Cortex of kidney (tissue), 1 donor: ENCODE measurements around the gene IL17C.
"Not testable (repeated sequence)": the region's sequence is repeated elsewhere in the genome, so short reads cannot be mapped to it uniquely, and the experiment has no call there.

Source experiments
- DNase-seq: peaks from one replicate; lab custom pipeline; 2025; lab: John Stamatoyannopoulos, UW

IL17C gene

DNA sequence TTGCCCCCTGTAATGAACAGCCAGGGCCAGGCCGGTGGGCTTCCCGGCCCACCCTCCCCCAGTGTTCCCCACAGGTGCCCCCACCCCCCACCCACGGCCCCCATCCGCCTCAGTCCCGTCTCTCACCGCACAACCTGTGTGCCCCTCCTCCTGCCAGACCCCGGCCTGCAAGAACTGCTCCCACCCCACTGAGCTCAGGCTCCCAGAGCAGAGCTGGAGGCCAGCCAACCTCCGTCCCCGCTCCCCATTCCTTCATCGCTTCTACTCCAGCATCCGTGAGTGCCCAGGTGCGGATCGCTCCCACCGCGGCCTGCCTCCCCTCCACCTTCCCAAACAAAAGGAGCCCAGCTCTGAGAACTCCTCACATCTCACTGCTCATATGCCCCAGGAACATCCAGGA, 20.3 kb downstream of the IL17C start:
- DNase-seq: no peak

DNA sequence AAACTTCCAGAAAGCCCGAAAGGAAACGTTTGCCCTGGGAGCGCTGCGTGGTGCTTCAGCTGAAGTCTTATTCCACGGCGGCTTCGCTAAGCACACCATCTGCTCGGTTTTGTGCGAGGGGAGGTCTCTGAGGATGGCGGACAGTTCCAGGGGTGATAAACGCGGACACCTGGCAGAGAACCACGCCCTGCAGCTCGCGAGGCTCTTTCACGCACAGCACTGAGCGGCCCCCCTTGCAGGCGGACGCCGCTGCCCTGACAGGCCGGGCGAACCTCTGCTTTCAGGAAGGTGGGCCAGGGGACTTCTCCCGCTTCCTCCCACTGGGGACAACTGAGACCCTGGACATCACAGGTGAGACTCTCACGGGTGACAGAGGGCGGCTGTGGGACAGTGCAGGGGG, 20.8 kb downstream of the IL17C start:
- DNase-seq: no peak

DNA sequence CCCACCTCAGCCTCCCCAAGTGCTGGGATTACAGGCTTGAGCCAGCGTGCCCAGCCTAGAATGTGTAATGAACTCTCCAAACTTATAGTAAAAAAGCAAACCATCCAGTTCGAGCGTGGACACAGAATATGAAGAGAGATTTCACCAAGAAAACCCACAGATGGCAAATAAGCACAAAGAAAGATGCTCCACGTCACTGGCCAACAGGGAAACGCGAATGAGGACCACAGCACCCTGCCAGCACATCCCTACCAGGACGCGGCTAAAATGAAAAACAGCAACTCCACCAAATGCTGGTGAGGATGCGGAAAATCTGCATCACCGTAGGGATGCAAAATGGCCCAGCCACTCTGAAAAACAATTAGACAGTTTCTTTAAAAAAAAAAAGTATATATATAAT, 23.1 kb downstream of the IL17C start:
- no peak for DNase-seq

GRCh38 chr16:88662222-88662842, 24.0 kb downstream of the IL17C start:
- DNase-seq: no peak

DNA sequence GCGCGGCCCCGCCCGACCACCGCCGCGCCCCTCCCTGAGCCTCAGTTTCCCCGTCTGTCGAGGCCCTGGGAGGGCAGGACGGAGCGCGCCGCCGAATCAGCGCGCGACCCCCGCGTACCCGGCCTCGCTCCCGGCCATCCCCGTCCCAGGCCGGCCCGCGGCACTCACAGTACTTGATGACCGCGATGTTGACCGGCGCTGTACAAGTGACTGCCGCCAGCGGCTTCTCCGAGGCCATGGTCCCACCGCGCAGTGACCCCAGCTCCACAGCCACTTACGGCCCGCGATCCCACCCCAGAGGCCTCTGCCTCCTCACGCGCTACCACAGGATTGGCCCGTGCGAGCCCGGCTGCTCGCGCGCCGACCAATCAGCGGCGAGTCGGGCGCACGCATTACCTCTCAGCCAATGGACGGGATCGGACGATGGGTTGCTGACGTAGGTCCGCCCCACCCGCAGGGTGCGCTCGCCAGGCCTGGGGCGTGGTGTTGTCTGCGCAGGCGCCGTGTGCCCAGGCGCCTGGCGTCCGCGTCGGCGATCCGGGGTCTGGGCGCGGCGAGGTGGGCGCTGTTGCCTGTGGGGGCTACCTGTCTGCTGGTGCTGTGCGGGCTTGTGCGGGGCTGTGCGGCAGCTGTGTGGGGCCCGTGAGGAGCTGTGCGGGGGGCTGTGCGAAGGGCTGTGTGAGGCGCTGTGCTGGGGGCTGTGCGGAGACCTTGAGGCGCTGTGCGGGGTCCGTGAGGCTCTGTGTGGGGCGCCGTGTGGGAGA, 24.7 kb downstream of the IL17C start, which contains the start of gene MVD:
Gene MVD, minus strand, starts transcription at position 249 of the 764 bp plus-strand sequence. Its CDS starts 11 bp downstream, at position 238.
- DNase-seq: peak; percentile 83

- DNase-seq: no peak
Measured at GRCh38 chr16:88665148-88665547, 26.8 kb downstream of the IL17C start.

DNA sequence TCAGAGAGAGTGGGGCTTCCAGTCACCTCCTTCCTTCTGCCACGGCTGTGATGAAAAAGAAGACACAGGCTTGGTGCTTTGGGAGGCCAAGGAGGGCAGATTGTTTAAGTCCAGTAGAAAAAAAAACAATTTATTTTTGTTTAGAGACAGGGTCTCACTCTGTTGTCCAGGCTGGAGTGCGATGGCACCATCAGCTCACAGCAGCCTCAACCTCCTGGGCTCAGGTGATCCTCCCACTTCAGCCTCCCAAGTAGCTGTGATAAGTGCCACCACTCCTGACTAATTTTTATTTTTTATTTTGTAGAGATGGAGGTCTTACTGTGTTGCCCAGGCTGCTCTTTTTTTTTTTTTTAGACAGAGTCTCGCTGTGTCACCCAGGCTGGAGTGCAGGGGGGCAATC, 27.2 kb downstream of the IL17C start:
- DNase-seq: no peak

DNA sequence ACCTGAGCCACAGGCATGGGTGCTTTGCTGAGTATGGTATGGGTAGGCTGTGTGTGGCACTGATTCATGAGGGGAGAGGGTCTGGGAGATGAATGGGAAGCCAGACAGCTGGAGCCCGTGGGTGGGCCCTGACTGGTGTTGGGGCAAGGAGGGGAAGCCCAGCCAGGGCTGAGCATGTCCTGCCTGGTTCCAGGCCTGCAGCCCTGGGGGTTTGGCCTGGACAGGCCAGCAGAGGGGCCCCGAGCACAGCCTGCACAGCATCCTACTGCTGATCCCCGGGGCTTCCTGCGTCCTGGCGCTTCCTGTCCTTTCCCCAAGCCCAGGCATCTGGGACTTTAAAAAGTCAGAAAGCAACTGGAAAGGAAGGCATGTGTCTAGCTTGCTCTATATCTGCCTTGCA, 29.1 kb downstream of the IL17C start:
- DNase-seq: no peak

- not testable (repeated sequence) for DNase-seq
Measured at GRCh38 chr16:88669493-88669892, 31.1 kb downstream of the IL17C start.

DNA sequence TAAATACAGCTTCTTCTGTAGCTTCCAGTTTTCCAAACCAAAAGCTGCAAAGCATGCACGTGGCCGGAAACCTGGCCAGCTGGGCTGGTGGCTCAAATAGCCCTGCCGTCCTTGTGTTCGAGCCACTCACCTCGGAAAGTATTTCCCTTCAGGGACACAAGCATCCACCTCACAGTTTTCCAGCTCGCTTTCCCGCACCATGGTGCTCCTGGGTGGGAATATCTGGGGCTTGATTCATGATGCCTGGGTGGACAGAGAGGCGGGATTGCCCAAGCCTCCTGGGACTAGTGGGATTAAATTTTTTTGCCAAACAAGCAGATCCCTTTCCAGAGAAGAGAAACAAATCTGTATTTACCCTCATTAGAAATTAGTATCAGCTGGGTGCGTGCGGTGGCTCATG, 31.6 kb downstream of the IL17C start:
- DNase-seq: no peak

- no peak for DNase-seq
Measured at GRCh38 chr16:88671806-88672205, 33.4 kb downstream of the IL17C start.

GRCh38 chr16:88672776-88673175, 34.4 kb downstream of the IL17C start:
- DNase-seq: no peak

DNA sequence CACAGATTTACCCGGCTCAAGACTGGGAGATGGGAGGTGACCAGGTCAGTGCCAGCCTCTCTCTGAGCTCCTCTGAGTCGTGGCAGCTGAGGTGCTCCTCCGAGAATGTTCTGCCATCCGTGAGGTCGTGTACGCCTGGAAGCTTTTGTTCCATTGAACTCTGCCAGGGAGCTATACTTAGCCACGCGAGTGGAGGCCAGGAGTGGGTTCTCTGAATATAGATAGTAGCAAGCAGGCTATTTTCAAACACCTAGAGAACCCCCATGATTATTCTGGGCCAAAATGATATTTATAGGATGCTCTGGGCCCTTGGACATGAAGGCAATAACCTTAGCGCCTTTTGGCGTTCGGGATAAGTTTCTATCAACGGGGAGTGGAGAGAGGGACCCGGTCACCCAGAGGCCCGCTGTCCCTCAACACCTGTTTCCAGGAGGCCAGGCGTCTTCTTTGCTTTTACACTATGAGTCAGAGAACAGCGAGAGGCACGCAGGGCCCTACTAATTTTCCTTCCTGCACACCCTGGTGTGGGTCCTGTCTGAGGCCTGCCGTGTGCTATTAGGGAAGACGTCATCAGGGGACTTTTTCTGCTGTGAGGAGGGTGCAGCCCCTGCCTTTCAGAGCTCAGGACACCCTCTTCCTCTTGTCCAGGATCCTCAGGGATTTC, 35.5 kb downstream of the IL17C start:
- DNase-seq: no peak

DNA sequence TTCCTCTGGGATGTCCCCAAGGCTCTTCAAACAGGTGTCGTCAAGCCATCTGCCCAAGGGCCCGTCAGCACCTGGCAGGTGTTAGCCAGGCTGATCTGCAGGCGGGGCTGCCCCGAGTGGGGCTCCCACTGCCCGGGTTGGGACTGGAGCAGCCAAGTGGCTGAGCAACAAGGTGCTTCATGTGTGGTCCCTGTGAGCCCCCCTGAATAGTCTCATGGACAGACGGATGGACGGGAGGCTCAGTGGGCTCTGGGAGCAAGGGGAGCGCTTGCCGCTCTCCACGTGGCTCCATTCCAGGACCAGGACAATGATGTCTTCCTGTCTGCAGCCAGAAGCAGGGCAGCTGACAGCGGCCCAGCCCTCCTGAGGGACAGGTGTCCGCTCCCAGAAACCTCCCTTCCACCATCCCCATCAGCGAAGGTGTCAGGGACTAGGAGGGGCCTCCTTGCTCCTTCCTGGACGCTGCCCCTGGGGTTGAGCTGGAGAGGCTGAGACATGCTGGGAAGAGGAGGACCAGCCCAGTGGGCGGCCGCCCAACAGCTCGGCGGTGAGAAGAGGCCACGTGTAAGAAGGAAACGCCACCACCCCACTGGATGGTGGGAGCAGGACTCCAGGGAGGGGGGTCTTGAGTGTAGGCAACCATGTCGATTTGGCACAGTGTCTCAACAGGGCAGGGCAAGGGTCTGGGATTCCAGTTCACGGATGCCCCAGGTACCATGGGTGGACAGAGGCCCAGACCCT, 38.3 kb downstream of the IL17C start:
- no peak for DNase-seq

GRCh38 chr16:88677721-88678120, 39.3 kb downstream of the IL17C start:
- no peak for DNase-seq

GRCh38 chr16:88678224-88678979, 40.0 kb downstream of the IL17C start:
- DNase-seq: no peak

DNA sequence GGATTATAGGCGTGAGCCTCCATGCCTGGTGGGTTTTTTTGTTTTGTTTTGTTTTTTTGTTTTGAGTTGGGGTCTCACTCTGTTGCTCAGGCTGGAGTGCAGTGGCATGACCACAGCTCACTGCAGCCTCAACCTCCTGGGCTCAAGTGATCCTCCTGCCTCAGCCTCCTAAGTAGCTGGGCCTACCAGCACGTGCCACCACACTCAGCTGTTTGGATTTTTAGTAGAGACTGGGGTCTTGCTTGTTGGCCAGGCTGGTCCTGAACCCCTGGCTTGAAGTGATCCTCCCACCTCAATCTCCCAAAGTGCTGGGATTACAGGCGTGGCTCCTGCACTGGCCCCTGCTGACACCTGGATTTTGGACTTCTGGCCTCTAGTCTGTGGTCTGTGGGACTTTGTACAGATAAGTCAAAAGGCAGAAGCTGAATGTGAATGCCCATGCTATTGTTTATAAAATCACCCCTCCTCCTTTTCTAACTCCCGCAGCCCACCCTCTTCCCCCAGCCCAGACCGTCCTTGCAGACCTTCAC, 42.2 kb downstream of the IL17C start:
- DNase-seq: no peak

DNA sequence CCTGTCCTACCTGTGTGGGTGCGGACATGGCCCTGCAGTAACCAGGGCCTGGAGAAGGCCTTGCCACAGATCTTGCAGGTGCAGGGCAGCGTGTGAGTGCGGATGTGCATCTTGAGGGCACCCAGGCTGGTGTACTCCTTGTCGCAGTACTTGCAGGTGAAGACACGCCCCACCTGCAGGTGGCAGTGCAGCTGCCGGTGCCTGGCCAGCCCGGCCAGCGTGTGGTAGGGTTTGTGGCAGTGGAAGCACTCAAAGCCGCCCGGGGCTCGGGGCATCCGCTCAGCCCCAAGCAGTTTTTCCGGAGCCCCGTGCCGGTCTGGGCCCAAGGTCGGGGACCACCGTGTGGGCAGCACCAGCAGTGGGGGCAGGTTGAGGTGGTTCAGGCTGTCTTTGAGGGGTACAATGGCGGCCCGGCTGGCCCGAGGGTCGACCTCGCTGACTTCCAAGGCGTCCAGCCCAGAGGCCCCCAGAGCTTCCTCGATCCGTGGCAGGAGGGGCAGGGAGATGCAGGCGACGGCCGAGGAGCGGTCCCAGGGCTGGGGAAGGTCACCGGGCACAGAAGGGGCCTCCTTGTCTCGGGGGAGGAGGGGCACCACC, 42.8 kb downstream of the IL17C start:
- no peak for DNase-seq

DNA sequence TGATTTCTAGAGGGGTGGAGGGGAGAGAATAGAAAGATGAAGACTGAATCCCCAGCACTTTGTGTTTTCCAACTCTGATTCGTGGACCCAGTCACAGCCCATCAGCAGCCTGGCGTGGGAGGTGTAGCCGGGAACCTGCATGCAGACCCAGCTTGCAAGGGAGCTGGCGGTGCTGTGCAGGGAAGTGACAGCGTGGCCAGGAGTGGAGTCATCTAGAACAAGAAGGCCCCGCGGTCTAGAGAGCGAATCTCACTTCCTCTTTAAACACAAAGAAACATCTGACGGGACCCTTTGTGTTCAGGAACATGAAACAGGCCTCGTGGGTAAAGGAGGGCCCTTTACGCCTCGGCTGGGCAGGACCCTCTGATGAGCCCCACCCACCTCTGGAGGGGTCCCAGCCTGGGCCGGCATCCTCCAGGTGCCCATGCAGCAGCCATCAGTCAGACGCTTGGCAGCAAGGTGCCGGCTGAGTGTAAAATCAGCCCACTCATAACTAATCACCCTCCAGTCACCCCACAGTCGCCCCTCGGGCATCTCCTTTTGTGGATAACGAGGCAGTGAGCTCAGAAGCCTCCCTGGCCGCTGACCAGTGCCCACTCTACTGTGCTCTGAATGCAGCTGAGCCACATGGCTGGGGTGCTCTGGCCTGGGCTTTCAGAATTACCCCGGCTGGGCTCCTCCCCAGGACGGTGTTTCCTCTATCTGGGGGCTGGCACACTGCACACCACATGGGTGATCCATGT, 43.5 kb downstream of the IL17C start:
- DNase-seq: no peak

DNA sequence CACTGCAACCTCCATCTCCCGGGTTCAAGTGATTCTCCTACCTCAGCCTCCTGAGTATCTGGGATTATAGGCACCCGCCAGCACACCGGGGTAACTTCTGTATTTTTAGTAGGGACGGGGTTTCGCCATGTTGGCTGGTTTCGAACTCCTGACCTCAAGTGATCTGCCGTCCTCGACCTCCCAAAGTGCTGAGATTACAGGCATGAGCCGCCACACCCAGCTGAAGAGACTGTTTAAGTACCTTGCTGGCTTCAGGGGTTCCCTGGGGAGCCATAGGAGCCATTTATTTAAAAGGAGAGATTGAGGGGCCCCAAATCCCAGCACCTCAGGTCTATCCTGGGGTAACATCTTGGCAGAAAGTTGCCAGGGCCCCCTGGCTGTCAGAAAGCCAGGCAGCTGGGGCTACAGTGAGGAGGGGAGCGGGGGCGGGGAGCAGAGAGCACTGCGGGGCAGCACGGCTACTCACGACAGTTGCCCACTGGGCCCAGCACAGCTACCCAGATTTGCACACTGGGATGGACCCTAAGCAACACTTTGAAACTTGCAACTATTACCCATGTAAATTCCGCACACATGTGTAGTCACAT, 46.3 kb downstream of the IL17C start:
- no peak for DNase-seq
